Measurements from ENCODE around the gene CFAP251.

- TF ChIP-seq POLR2A (IDR thresholded peaks at IDR 0.05; ENCODE audit: low read depth) (no peak), CTCF (IDR thresholded peaks at IDR 0.05) (no peak), POLR2AphosphoS5 (IDR thresholded peaks at IDR 0.05) (no peak), EP300 (IDR thresholded peaks at IDR 0.05) (no peak)
Observed at GRCh38 chr12:121983536-121984210, 65.3 kb downstream of the CFAP251 start.
